ENCODE data around the gene TARBP2.

GRCh38 chr12:53506450-53506785, 5.3 kb downstream of the TARBP2 start:
- no peak for TF ChIP-seq CTCF (IDR thresholded peaks at IDR 0.05)
- no peak for TF ChIP-seq POLR2AphosphoS5 (IDR thresholded peaks at IDR 0.05)
- no peak for TF ChIP-seq POLR2A (IDR thresholded peaks at IDR 0.05)
- TF ChIP-seq EP300 (IDR thresholded peaks at IDR 0.05): no peak
